Fibroblast of lung (primary cell): ENCODE measurements around the gene VCAM1. TPM values are rescaled to one million over a fixed set of nuclear protein-coding genes. Genes with fewer than 3 reads are reported as not detected.

Experiments
- DNase-seq, 2 donors: peaks; one replicate each; pipeline versions ENCODE4 v3.0.0 to v3.0.0-alpha.2; 2010; ENCODE audit warnings: low read depth in 2 of 2
- H2AFZ ChIP-seq: 2 replicates; pipeline ENCODE4 v1.5.1; 2012; ENCODE audit warnings: low read length, control low read depth, inconsistent platforms
- H3K27ac ChIP-seq: 2 replicates; pipeline ENCODE4 v1.5.1; 2011; ENCODE audit warnings: low read length, control low read depth; ENCODE audit not compliant: insufficient read depth
- H3K27me3 ChIP-seq: 2 replicates; pipeline ENCODE4 v1.5.1; 2011; ENCODE audit warnings: mild to moderate bottlenecking, low read length; ENCODE audit not compliant: control insufficient read depth, insufficient read depth
- H3K36me3 ChIP-seq: 2 replicates; pipeline ENCODE4 v1.5.1; 2011; ENCODE audit warnings: low read length; ENCODE audit not compliant: control insufficient read depth, insufficient read depth
- H3K4me1 ChIP-seq: 2 replicates; pipeline ENCODE4 v1.5.1; 2011; ENCODE audit warnings: low read length; ENCODE audit not compliant: control insufficient read depth, insufficient read depth; ENCODE audit errors: extremely low read depth
- H3K4me2 ChIP-seq: 2 replicates; pipeline ENCODE4 v1.5.1; 2011; ENCODE audit warnings: low read length, control low read depth; ENCODE audit not compliant: insufficient read depth; ENCODE audit errors: extremely low read depth
- H3K4me3 ChIP-seq, 4 experiments: fragments of 200-600 bp in 1 of 4; sonication (generic) in 1 of 4; replicated peaks in 1 of 4; 2 replicates each; pipeline ENCODE4 v1.5.1; 2011 to 2016; ENCODE audit warnings: low read length in 4 of 4, low read depth in 3 of 4, mild to moderate bottlenecking in 3 of 4, control low read depth in 2 of 4, inconsistent platforms in 1 of 4, mixed read lengths in 1 of 4; ENCODE audit not compliant: insufficient read depth in 1 of 4; ENCODE audit errors: control extremely low read depth in 1 of 4
- H3K79me2 ChIP-seq: 2 replicates; pipeline ENCODE4 v1.5.1; 2012; ENCODE audit warnings: mild to moderate bottlenecking, low read length, inconsistent platforms; ENCODE audit not compliant: control insufficient read depth, insufficient read depth
- H3K9ac ChIP-seq: 2 replicates; pipeline ENCODE4 v1.5.1; 2011; ENCODE audit warnings: mild to moderate bottlenecking, low read length, control low read depth; ENCODE audit not compliant: insufficient read depth
- H3K9me3 ChIP-seq: 2 replicates; pipeline ENCODE4 v1.5.1; 2012; ENCODE audit warnings: low read depth, low read length; ENCODE audit not compliant: control insufficient read depth, insufficient read depth
- H4K20me1 ChIP-seq: 2 replicates; pipeline ENCODE4 v1.5.1; 2011; ENCODE audit warnings: low read length; ENCODE audit not compliant: control insufficient read depth, insufficient read depth; ENCODE audit errors: extremely low read depth
- CTCF ChIP-seq, 2 donors: IDR thresholded peaks in 1 of 2; conservative IDR thresholded peaks in 1 of 2; 1 replicate in 1 of 2; 2 replicates in 1 of 2; pipeline ENCODE4 v1.5.1; 2011 to 2012; ENCODE audit warnings: low read length in 2 of 2, control low read depth in 1 of 2, inconsistent platforms in 1 of 2, low read depth in 1 of 2, mild to moderate bottlenecking in 1 of 2
- EZH2 ChIP-seq: IDR thresholded peaks from 2 replicates; pipeline ENCODE4 v1.5.1; 2012; ENCODE audit warnings: low read length, control low read depth, mild to moderate bottlenecking; ENCODE audit errors: missing control alignments
- polyA plus RNA-seq, 2 donors: library from polyadenylated mRNA; depleted of rRNA in 1 of 2; stranded (reverse) in 1 of 2; unstranded in 1 of 2; fragments of >200 nt; gene quantifications; 2 replicates each; pipeline ENCODE4 v1.2.1, GENCODE V29; 2011 to 2012; ENCODE audit warnings: missing spikeins in 1 of 2
- total RNA-seq: library from RNA; depleted of rRNA; stranded (reverse); fragments of >200 nt; gene quantifications from 2 replicates; pipeline ENCODE4 v1.2.1, GENCODE V29; 2014

VCAM1 gene
- total and polyA plus RNA-seq, 2 donors (not counting 1 experiment from before 2014, with no cell fraction given) = 0.92 to 14.9 TPM

- H3K4me2 ChIP-seq = no peak overlapping the region
- H3K27me3 ChIP-seq = no peaks in the 10 kb centered on the region
- no peaks in the 10 kb centered on the region for H3K79me2 ChIP-seq
- H4K20me1 ChIP-seq = no peaks in the 10 kb centered on the region
- H3K4me1 ChIP-seq = no peaks in the 10 kb centered on the region
- no peaks in the 10 kb centered on the region for H3K9me3 ChIP-seq
- no peak for TF ChIP-seq CTCF (conservative IDR thresholded peaks at IDR 0.05 in 1 of 2, IDR thresholded peaks at IDR 0.05 in 1 of 2; ENCODE audit: low read depth in 1 of 2, low read length in 2 of 2)
- TF ChIP-seq EZH2 = no peak
- H3K9ac ChIP-seq = no peak overlapping the region
- no peak for DNase-seq
- H3K4me3 ChIP-seq = no peak overlapping the region
- H2AFZ ChIP-seq = no peak overlapping the region
- H3K36me3 ChIP-seq = no peaks in the 10 kb centered on the region
- no peak overlapping the region for H3K27ac ChIP-seq
These were observed 13.2 kb upstream of the VCAM1 start for GRCh38 chr1:100706296-100706695.

GRCh38 chr1:100706856-100707255, 12.7 kb upstream of the VCAM1 start:
- Histone ChIP-seq H4K20me1 (no peaks in the 10 kb centered on the region), H3K27me3 (no peaks in the 10 kb centered on the region), H3K4me1 (no peaks in the 10 kb centered on the region), H3K36me3 (no peaks in the 10 kb centered on the region), H3K9ac (no peak overlapping the region), H3K9me3 (no peaks in the 10 kb centered on the region), H3K27ac (no peak overlapping the region), H3K4me3 (no peak overlapping the region), H2AFZ (no peak overlapping the region), H3K79me2 (no peaks in the 10 kb centered on the region), H3K4me2 (no peak overlapping the region)
- TF ChIP-seq EZH2 (no peak), CTCF (conservative IDR thresholded peaks at IDR 0.05 in 1 of 2, IDR thresholded peaks at IDR 0.05 in 1 of 2; ENCODE audit: low read depth in 1 of 2, low read length in 2 of 2) (no peak)
- DNase-seq = no peak

- peak; percentile 65 to 73 for DNase-seq
These were observed 11.0 kb upstream of the VCAM1 start for GRCh38 chr1:100708476-100709062.

More at GRCh38 chr1:100708476-100709062, 11.0 kb upstream of the VCAM1 start:
- H3K4me3 ChIP-seq = no peak overlapping the region
- H3K9ac ChIP-seq = no peak overlapping the region
- H3K36me3 ChIP-seq = no peaks in the 10 kb centered on the region
- H3K27ac ChIP-seq = no peak overlapping the region
- H3K4me2 ChIP-seq = no peak overlapping the region
- no peaks in the 10 kb centered on the region for H3K4me1 ChIP-seq
- TF ChIP-seq EZH2 (no peak), CTCF (conservative IDR thresholded peaks at IDR 0.05 in 1 of 2, IDR thresholded peaks at IDR 0.05 in 1 of 2; ENCODE audit: low read depth in 1 of 2, low read length in 2 of 2) (no peak)
- no peaks in the 10 kb centered on the region for H3K79me2 ChIP-seq
- no peaks in the 10 kb centered on the region for H3K9me3 ChIP-seq
- no peaks in the 10 kb centered on the region for H4K20me1 ChIP-seq
- no peak overlapping the region for H2AFZ ChIP-seq
- no peaks in the 10 kb centered on the region for H3K27me3 ChIP-seq
